ENCODE results near the gene DTX4.

DNA sequence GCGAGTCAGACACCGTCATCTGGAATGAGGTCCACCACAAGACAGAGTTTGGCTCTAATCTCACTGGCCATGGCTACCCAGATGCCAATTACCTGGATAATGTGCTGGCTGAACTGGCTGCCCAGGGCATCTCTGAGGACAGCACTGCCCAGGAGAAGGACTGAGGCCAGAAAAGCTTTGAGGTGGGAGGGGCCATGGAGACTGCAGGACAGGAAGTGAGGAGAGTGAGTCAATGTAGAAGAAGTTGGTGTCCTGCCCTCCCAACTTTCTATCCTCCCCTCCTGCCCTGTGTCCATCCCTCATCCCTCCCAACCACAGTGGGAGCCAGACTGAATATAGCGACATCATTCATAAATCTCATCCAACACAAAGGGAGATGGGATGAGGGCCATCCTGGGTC, 32.8 kb downstream of the DTX4 start:
- TF ChIP-seq, protein P1, sequence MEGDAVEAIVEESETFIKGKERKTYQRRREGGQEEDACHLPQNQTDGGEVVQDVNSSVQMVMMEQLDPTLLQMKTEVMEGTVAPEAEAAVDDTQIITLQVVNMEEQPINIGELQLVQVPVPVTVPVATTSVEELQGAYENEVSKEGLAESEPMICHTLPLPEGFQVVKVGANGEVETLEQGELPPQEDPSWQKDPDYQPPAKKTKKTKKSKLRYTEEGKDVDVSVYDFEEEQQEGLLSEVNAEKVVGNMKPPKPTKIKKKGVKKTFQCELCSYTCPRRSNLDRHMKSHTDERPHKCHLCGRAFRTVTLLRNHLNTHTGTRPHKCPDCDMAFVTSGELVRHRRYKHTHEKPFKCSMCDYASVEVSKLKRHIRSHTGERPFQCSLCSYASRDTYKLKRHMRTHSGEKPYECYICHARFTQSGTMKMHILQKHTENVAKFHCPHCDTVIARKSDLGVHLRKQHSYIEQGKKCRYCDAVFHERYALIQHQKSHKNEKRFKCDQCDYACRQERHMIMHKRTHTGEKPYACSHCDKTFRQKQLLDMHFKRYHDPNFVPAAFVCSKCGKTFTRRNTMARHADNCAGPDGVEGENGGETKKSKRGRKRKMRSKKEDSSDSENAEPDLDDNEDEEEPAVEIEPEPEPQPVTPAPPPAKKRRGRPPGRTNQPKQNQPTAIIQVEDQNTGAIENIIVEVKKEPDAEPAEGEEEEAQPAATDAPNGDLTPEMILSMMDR (IDR thresholded peaks at IDR 0.05): no peak
- TF ChIP-seq POLR2A (IDR thresholded peaks at IDR 0.05): no peak

Data from thyroid gland (tissue), 4 donors.